RWPE2 (cell line): ENCODE results near the gene METTL26.

Experiments
- ATAC-seq: fragments of 200-7000 bp; cut with Tn5 transposase; 3 replicates; pipeline ENCODE4 v1.9.1; 2021; ENCODE audit warnings: low read depth
- DNase-seq: peaks from one replicate; pipeline ENCODE4 v3.0.0-alpha.2; 2020; ENCODE audit warnings: low spot score
- H3K27ac ChIP-seq: fragments of 450-650 bp; 2 replicates; pipeline ENCODE4 v1.5.1; 2017; ENCODE audit warnings: mild to moderate bottlenecking; ENCODE audit not compliant: poor library complexity, severe bottlenecking
- H3K27me3 ChIP-seq: fragments of 250-450 bp; sonication (Bioruptor Pico); 2 replicates; pipeline ENCODE4 v1.5.1; 2021; ENCODE audit warnings: mild to moderate bottlenecking, moderate library complexity; ENCODE audit not compliant: insufficient read depth, poor library complexity, severe bottlenecking
- H3K36me3 ChIP-seq: fragments of 250-450 bp; sonication (Bioruptor Pico); 2 replicates; pipeline ENCODE4 v1.5.1; 2020; ENCODE audit warnings: low read depth, mild to moderate bottlenecking, moderate library complexity
- H3K4me1 ChIP-seq: fragments of 250-450 bp; sonication (Bioruptor Pico); 2 replicates; pipeline ENCODE4 v1.5.1; 2021; ENCODE audit warnings: mild to moderate bottlenecking, moderate library complexity; ENCODE audit not compliant: insufficient read depth, poor library complexity, severe bottlenecking
- H3K4me3 ChIP-seq: fragments of 250-450 bp; sonication (Bioruptor Pico); 2 replicates; pipeline ENCODE4 v1.5.1; 2021; ENCODE audit warnings: mild to moderate bottlenecking, moderate library complexity; ENCODE audit not compliant: severe bottlenecking
- H3K9me3 ChIP-seq: fragments of 250-450 bp; sonication (Bioruptor Pico); 2 replicates; pipeline ENCODE4 v1.5.1; 2021; ENCODE audit warnings: mild to moderate bottlenecking, moderate library complexity; ENCODE audit not compliant: severe bottlenecking
- CTCF ChIP-seq: fragments of 450-650 bp; IDR thresholded peaks from one replicate; pipeline ENCODE4 v1.5.1; 2017; ENCODE audit warnings: mild to moderate bottlenecking, moderate library complexity; ENCODE audit not compliant: poor library complexity, severe bottlenecking

The METTL26 gene

GRCh38 chr16:682493-683395, 46.6 kb upstream of the METTL26 start:
- DNase-seq = no peak
- Histone ChIP-seq H3K9me3 (no peaks in the 10 kb centered on the region), H3K36me3 (peaks cover 44% of the 10 kb centered on the region), H3K27ac (peak overlapping the region; percentile 77), H3K4me1 (peaks cover 15% of the 10 kb centered on the region), H3K27me3 (no peaks in the 10 kb centered on the region), H3K4me3 (peak overlapping the region; percentile 72)
- no peak for TF ChIP-seq CTCF
- no peak for ATAC-seq

DNA sequence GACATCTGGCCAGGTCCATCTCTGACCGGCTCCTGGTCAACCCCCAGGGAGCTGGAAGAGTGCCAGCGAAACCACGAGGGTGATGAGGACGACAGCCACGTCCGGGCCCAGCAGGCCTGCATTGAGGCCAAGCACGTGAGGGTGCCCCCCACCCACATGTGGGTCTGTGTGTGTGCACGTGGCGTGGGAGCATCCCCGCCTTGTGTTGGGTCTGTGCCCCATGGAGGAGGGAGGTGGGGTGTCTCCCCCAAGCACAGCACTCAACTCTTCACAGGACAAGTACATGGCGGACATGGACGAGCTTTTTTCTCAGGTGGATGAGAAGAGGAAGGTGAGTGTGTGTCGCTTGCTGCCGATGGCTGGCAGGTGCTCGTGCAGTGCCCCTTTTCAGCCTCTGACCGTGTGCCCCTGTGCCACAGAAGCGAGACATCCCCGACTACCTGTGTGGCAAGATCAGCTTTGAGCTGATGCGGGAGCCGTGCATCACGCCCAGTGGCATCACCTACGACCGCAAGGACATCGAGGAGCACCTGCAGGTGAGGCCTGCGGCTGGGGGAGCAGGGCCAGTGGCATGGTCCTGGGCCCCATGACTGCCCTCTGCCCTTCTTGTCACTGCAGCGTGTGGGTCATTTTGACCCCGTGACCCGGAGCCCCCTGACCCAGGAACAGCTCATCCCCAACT, 45.8 kb upstream of the METTL26 start:
- Histone ChIP-seq H3K9me3 (no peaks in the 10 kb centered on the region), H3K4me1 (peaks cover 15% of the 10 kb centered on the region), H3K27ac (peak overlapping the region; percentile 72), H3K36me3 (peaks cover 43% of the 10 kb centered on the region), H3K27me3 (no peaks in the 10 kb centered on the region), H3K4me3 (peak overlapping the region; percentile 91)
- no peak for TF ChIP-seq CTCF
- DNase-seq = no peak
- ATAC-seq = no peak

DNA sequence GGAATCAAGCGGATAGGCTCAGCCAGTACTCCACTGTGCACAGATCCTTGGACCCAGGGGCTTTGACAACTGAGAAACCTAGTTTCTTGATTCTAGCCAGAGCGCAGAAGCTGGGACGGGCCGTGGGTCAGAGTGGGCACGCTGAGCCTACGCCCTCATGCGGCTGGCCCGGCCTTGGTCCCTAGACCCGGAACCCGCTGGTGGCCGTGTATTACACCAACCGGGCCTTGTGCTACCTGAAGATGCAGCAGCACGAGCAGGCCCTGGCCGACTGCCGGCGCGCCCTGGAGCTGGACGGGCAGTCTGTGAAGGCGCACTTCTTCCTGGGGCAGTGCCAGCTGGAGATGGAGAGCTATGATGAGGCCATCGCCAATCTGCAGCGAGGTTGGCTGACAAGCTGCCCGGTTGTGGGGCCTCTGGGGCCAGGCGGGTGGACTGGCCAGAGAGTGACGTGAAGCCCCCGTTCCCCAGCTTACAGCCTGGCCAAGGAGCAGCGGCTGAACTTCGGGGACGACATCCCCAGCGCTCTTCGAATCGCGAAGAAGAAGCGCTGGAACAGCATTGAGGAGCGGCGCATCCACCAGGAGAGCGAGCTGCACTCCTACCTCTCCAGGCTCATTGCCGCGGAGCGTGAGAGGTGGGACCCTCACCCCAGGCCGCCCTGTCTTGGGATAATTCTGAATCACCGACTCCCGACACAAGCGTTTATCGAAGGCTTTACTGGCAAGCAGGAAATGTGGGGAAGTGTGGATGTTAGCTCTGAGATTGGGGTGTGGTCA, 45.1 kb upstream of the METTL26 start:
- DNase-seq = no peak

DNA sequence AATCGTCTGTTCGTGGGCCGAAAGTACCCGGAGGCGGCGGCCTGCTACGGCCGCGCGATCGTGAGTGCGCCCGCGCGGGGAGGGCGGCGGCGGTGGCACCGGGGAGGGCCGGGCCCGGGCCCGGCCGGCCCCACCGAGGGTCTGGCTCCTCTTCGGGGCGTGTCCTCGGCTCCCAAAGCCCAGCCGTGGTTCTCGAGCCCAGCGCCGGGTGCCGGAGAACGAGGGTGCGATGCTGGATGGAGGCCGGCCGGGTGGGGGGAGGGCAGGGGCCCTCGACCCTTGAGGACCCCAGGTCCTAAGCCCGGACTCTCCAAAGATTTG, 44.5 kb upstream of the METTL26 start:
- Histone ChIP-seq H3K4me1 (peaks cover 21% of the 10 kb centered on the region), H3K9me3 (no peaks in the 10 kb centered on the region), H3K36me3 (peaks cover 31% of the 10 kb centered on the region), H3K27me3 (no peaks in the 10 kb centered on the region), H3K27ac (peak overlapping the region; percentile 72), H3K4me3 (peak overlapping the region; percentile 91)
- TF ChIP-seq CTCF = no peak
- DNase-seq = no peak
- ATAC-seq = no peak

More for the DNA sequence above, 45.1 kb upstream of the METTL26 start:
- ATAC-seq = no peak
- peak overlapping the region; percentile 91 for H3K4me3 ChIP-seq
- TF ChIP-seq CTCF = peak; percentile 27
- no peaks in the 10 kb centered on the region for H3K9me3 ChIP-seq
- H3K27me3 ChIP-seq = no peaks in the 10 kb centered on the region
- H3K27ac ChIP-seq = peak overlapping the region; percentile 72
- peaks cover 21% of the 10 kb centered on the region for H3K4me1 ChIP-seq
- peaks cover 36% of the 10 kb centered on the region for H3K36me3 ChIP-seq
